Nephron (organoid): ENCODE measurements around the gene FBXO11.

Experiments
- H3K27ac Mint-ChIP-seq, 3 experiments: 2 replicates each; pipeline ENCODE4 v1.8.0; 2020; ENCODE audit warnings: mixed read lengths in 3 of 3, mild to moderate bottlenecking in 2 of 3, moderate library complexity in 1 of 3
- H3K27me3 Mint-ChIP-seq: 2 replicates; pipeline ENCODE4 v1.8.0; 2021; ENCODE audit warnings: low read depth, mild to moderate bottlenecking, moderate library complexity, mixed read lengths
- H3K36me3 Mint-ChIP-seq: 2 replicates; pipeline ENCODE4 v1.8.0; 2020; ENCODE audit warnings: low read depth, mixed read lengths
- H3K4me1 Mint-ChIP-seq: 2 replicates; pipeline ENCODE4 v1.8.0; 2020; ENCODE audit warnings: mixed read lengths
- H3K4me3 Mint-ChIP-seq, 3 experiments: 2 replicates each; pipeline ENCODE4 v1.8.0; 2020; ENCODE audit warnings: mild to moderate bottlenecking in 3 of 3, mixed read lengths in 3 of 3, moderate library complexity in 2 of 3
- H3K9me3 Mint-ChIP-seq: 2 replicates; pipeline ENCODE4 v1.8.0; 2020; ENCODE audit warnings: mixed read lengths
- CTCF ChIP-seq, 3 experiments: fragments of 200-600 bp; sonication (generic); IDR thresholded peaks; one replicate each; pipeline ENCODE4 v1.5.0; 2021; ENCODE audit warnings: antibody characterized with exemption in 3 of 3; ENCODE audit not compliant: unreplicated experiment in 3 of 3

The FBXO11 gene

GRCh38 chr2:47751856-47752414 lies 154.4 kb downstream of the FBXO11 start:
- H3K36me3 Mint-ChIP-seq = no peaks in the 10 kb centered on the region
- peaks cover 27% of the 10 kb centered on the region for H3K4me1 Mint-ChIP-seq
- no peaks in the 10 kb centered on the region for H3K9me3 Mint-ChIP-seq
- peak overlapping the region in 1 of 3 experiments; percentile 20 for H3K27ac Mint-ChIP-seq
- H3K4me3 Mint-ChIP-seq = no peak overlapping the region
- peaks cover 4% of the 10 kb centered on the region for H3K27me3 Mint-ChIP-seq
- no peak for TF ChIP-seq CTCF (IDR thresholded peaks at IDR 0.05; ENCODE audit: unreplicated experiment in 3 of 3)

GRCh38 chr2:47747878-47748277 lies 158.4 kb downstream of the FBXO11 start:
- no peaks in the 10 kb centered on the region for H3K36me3 Mint-ChIP-seq
- H3K27ac Mint-ChIP-seq = no peak overlapping the region
- no peak for TF ChIP-seq CTCF (IDR thresholded peaks at IDR 0.05; ENCODE audit: unreplicated experiment in 3 of 3)
- peaks cover 4% of the 10 kb centered on the region for H3K27me3 Mint-ChIP-seq
- H3K9me3 Mint-ChIP-seq = no peaks in the 10 kb centered on the region
- peaks cover 9% of the 10 kb centered on the region for H3K4me1 Mint-ChIP-seq
- H3K4me3 Mint-ChIP-seq = no peak overlapping the region

GRCh38 chr2:47744074-47744473 lies 162.2 kb downstream of the FBXO11 start:
- Mint-ChIP-seq H3K36me3 (no peaks in the 10 kb centered on the region), H3K27me3 (peaks cover 3% of the 10 kb centered on the region), H3K9me3 (no peaks in the 10 kb centered on the region), H3K4me3 (no peak overlapping the region), H3K4me1 (no peaks in the 10 kb centered on the region), H3K27ac (no peak overlapping the region)
- TF ChIP-seq CTCF (IDR thresholded peaks at IDR 0.05; ENCODE audit: unreplicated experiment in 3 of 3) = no peak

- Mint-ChIP-seq H3K4me3 (no peak overlapping the region), H3K9me3 (no peaks in the 10 kb centered on the region), H3K27ac (no peak overlapping the region), H3K27me3 (peaks cover 3% of the 10 kb centered on the region), H3K4me1 (no peaks in the 10 kb centered on the region), H3K36me3 (no peaks in the 10 kb centered on the region)
- no peak for TF ChIP-seq CTCF (IDR thresholded peaks at IDR 0.05; ENCODE audit: unreplicated experiment in 3 of 3)
Observed at GRCh38 chr2:47741637-47742036, 164.7 kb downstream of the FBXO11 start.

- peaks cover 3% of the 10 kb centered on the region for H3K27me3 Mint-ChIP-seq
- no peak overlapping the region for H3K27ac Mint-ChIP-seq
- no peak for TF ChIP-seq CTCF (IDR thresholded peaks at IDR 0.05; ENCODE audit: unreplicated experiment in 3 of 3)
- H3K4me3 Mint-ChIP-seq = no peak overlapping the region
- no peaks in the 10 kb centered on the region for H3K9me3 Mint-ChIP-seq
- H3K4me1 Mint-ChIP-seq = no peaks in the 10 kb centered on the region
- no peaks in the 10 kb centered on the region for H3K36me3 Mint-ChIP-seq
Observed at GRCh38 chr2:47741101-47741500, 165.2 kb downstream of the FBXO11 start.
